GM23338 (cell line): ENCODE results near the gene FAT1. TPM values are rescaled to one million over a fixed set of nuclear protein-coding genes. Genes with fewer than 3 reads are reported as not detected.

Experiments
- ATAC-seq: fragments of 200-7000 bp; cut with Tn5 transposase; 3 replicates; pipeline ENCODE4 v1.9.1; 2020
- DNase-seq: peaks from one replicate; pipeline ENCODE4 v3.0.0-alpha.2; 2015; ENCODE audit warnings: low spot score
- H2AFZ ChIP-seq: fragments of 200-600 bp; sonication (generic); 2 replicates; pipeline ENCODE4 v1.8.0; 2016; ENCODE audit warnings: antibody characterized with exemption, mild to moderate bottlenecking, moderate library complexity
- H3F3A ChIP-seq: fragments of 200-600 bp; sonication (generic); replicated peaks from 2 replicates; pipeline ENCODE4 v1.8.0; 2017; ENCODE audit warnings: antibody characterized with exemption, mixed run types, low read depth
- H3K27ac ChIP-seq: fragments of 200-600 bp; sonication (generic); 2 replicates; pipeline ENCODE4 v1.6.1; 2016; ENCODE audit warnings: low read depth
- H3K27me3 ChIP-seq: fragments of 200-600 bp; sonication (generic); 2 replicates; pipeline ENCODE4 v1.8.0; 2016; ENCODE audit warnings: mild to moderate bottlenecking, mixed run types, moderate library complexity; ENCODE audit not compliant: insufficient read depth
- H3K36me3 ChIP-seq: fragments of 200-600 bp; sonication (generic); 2 replicates; pipeline ENCODE4 v1.8.0; 2016; ENCODE audit warnings: mild to moderate bottlenecking; ENCODE audit not compliant: insufficient read depth
- H3K4me1 ChIP-seq: fragments of 200-600 bp; sonication (generic); 2 replicates; pipeline ENCODE4 v1.8.0; 2016; ENCODE audit warnings: mild to moderate bottlenecking, moderate library complexity; ENCODE audit not compliant: insufficient read depth
- H3K4me2 ChIP-seq: fragments of 200-600 bp; sonication (generic); 2 replicates; pipeline ENCODE4 v1.7.1; 2017; ENCODE audit warnings: mixed run types
- H3K4me3 ChIP-seq: fragments of 200-600 bp; sonication (generic); 2 replicates; pipeline ENCODE4 v1.6.1; 2016; ENCODE audit warnings: mixed run types
- H3K79me2 ChIP-seq: fragments of 200-600 bp; sonication (generic); replicated peaks from 2 replicates; pipeline ENCODE4 v1.8.0; 2017; ENCODE audit warnings: mild to moderate bottlenecking; ENCODE audit not compliant: insufficient read depth
- H3K9me2 ChIP-seq: fragments of 200-600 bp; sonication (generic); 2 replicates; pipeline ENCODE4 v1.8.0; 2017; ENCODE audit not compliant: insufficient read depth
- H4K20me1 ChIP-seq: fragments of 200-600 bp; sonication (generic); replicated peaks from 2 replicates; pipeline ENCODE4 v1.8.0; 2017; ENCODE audit warnings: mild to moderate bottlenecking; ENCODE audit not compliant: insufficient read depth
- H3K27ac Mint-ChIP-seq: 2 replicates; pipeline ENCODE4 v1.8.0; 2020; ENCODE audit warnings: inconsistent platforms, mild to moderate bottlenecking, moderate library complexity, mixed read lengths
- H3K27me3 Mint-ChIP-seq: 3 replicates; pipeline ENCODE4 v1.8.0; 2022; ENCODE audit warnings: low read depth, mild to moderate bottlenecking, moderate library complexity, mixed read lengths, inconsistent platforms; ENCODE audit not compliant: insufficient read depth, poor library complexity
- H3K36me3 Mint-ChIP-seq: 3 replicates; pipeline ENCODE4 v1.8.0; 2021; ENCODE audit warnings: low read depth, mild to moderate bottlenecking, inconsistent platforms, moderate library complexity, mixed read lengths
- H3K4me1 Mint-ChIP-seq: 3 replicates; pipeline ENCODE4 v1.8.0; 2020; ENCODE audit warnings: mild to moderate bottlenecking, inconsistent platforms, mixed read lengths
- H3K4me3 Mint-ChIP-seq: 3 replicates; pipeline ENCODE4 v1.8.0; 2021; ENCODE audit warnings: moderate library complexity, mild to moderate bottlenecking, inconsistent platforms, mixed read lengths
- H3K9me3 Mint-ChIP-seq: 3 replicates; pipeline ENCODE4 v1.8.0; 2020; ENCODE audit warnings: moderate library complexity, mild to moderate bottlenecking, inconsistent platforms, mixed read lengths
- CREB1 ChIP-seq: fragments of 250-450 bp; sonication (Bioruptor Pico); IDR thresholded peaks from 2 replicates; pipeline ENCODE4 v1.5.0; 2020; ENCODE audit warnings: low read depth, mild to moderate bottlenecking, moderate library complexity
- CTCF ChIP-seq, 2 experiments: fragments of 200-600 bp in 1 of 2; sonication (generic) in 1 of 2; conservative IDR thresholded peaks; 2 replicates each; pipeline versions ENCODE4 v1.5.1 to v1.6.1; 2016 to 2017; ENCODE audit warnings: antibody characterized with exemption in 2 of 2, low read depth in 2 of 2, mild to moderate bottlenecking in 2 of 2, moderate library complexity in 1 of 2
- ETS1 ChIP-seq: IDR thresholded peaks from 2 replicates; pipeline ENCODE4 v1.6.1; 2016; ENCODE audit warnings: antibody characterized with exemption
- EZH2 ChIP-seq: fragments of 200-600 bp; sonication (generic); IDR thresholded peaks from one replicate; pipeline ENCODE4 v1.8.0; 2017; ENCODE audit warnings: antibody characterized with exemption, mild to moderate bottlenecking, low read depth; ENCODE audit not compliant: unreplicated experiment
- EZH2phosphoT487 ChIP-seq: fragments of 200-600 bp; sonication (generic); IDR thresholded peaks from one replicate; pipeline ENCODE4 v1.8.1; 2018; ENCODE audit warnings: antibody characterized with exemption; ENCODE audit not compliant: unreplicated experiment
- JUNB ChIP-seq: IDR thresholded peaks from one replicate; pipeline ENCODE4 v1.6.1; 2016; ENCODE audit warnings: antibody characterized with exemption; ENCODE audit not compliant: unreplicated experiment
- NANOG ChIP-seq: IDR thresholded peaks from 2 replicates; pipeline ENCODE4 v1.6.1; 2016; ENCODE audit warnings: antibody characterized with exemption, borderline replicate concordance
- POLR2AphosphoS5 ChIP-seq: IDR thresholded peaks from 2 replicates; pipeline ENCODE4 v1.6.1; 2016; ENCODE audit warnings: antibody characterized with exemption, low read depth
- REST ChIP-seq: IDR thresholded peaks from one replicate; pipeline ENCODE4 v1.6.1; 2018; ENCODE audit warnings: antibody characterized with exemption; ENCODE audit not compliant: unreplicated experiment
- STAT1 ChIP-seq: IDR thresholded peaks from one replicate; pipeline ENCODE4 v1.6.1; 2016; ENCODE audit warnings: antibody characterized with exemption; ENCODE audit not compliant: unreplicated experiment
- ZNF114 ChIP-seq: fragments of 250-450 bp; sonication (Bioruptor Pico); IDR thresholded peaks from 2 replicates; pipeline ENCODE4 v1.5.0; 2020; ENCODE audit warnings: mild to moderate bottlenecking, moderate library complexity
- ZNF331 ChIP-seq: fragments of 250-450 bp; sonication (Bioruptor Pico); IDR thresholded peaks from 2 replicates; pipeline ENCODE4 v1.5.0; 2020; ENCODE audit warnings: low read depth, mild to moderate bottlenecking, moderate library complexity
- ZNF462 ChIP-seq: fragments of 250-450 bp; sonication (Bioruptor Pico); IDR thresholded peaks from 2 replicates; pipeline ENCODE4 v1.5.0; 2020; ENCODE audit warnings: mild to moderate bottlenecking, moderate library complexity
- polyA plus RNA-seq: library from polyadenylated mRNA; unstranded; fragments of >200 nt; fragmentation: Nextera tagmentation; extraction: Ambion mirVana; gene quantifications from 2 replicates; pipeline ENCODE4 v1.2.1, GENCODE V29; 2016
- total RNA-seq: library from RNA; depleted of rRNA; stranded (reverse); fragments of >200 nt; shearing (Covaris generic); gene quantifications from 2 replicates; pipeline ENCODE4 v1.2.3, GENCODE V29; 2014

Gene FAT1
- total and polyA plus RNA-seq, 2 experiments from 2014 or later, result 37.6 to 137 TPM

- Histone ChIP-seq H3K36me3 (no peaks in the 10 kb centered on the region), H3K27ac (no peak overlapping the region), H3K27me3 (peaks cover 6% of the 10 kb centered on the region), H3K4me1 (no peaks in the 10 kb centered on the region), H3K9me2 (peaks cover 4% of the 10 kb centered on the region; the same call in 1 of the 2 replicates), H3K4me2 (no peak overlapping the region), H4K20me1 (no peaks in the 10 kb centered on the region), H3K79me2 (no peaks in the 10 kb centered on the region), H3K4me3 (no peak overlapping the region), H2AFZ (no peak overlapping the region), H3F3A (no peaks in the 10 kb centered on the region)
- TF ChIP-seq CREB1 (CRISPR knock-in tag), result no peak
- TF ChIP-seq ZNF462 (CRISPR knock-in tag), result no peak
- TF ChIP-seq REST, result no peak
- no peak for TF ChIP-seq CTCF (conservative IDR thresholded peaks at IDR 0.05; ENCODE audit: low read depth in 2 of 2)
- TF ChIP-seq ZNF114, result no peak
- no peak for TF ChIP-seq ETS1
- TF ChIP-seq ZNF331 (CRISPR knock-in tag), result no peak
- TF ChIP-seq EZH2phosphoT487, result no peak
- TF ChIP-seq STAT1, result no peak
- no peak for TF ChIP-seq NANOG
- no peak for TF ChIP-seq POLR2AphosphoS5
- TF ChIP-seq JUNB, result no peak
- TF ChIP-seq EZH2, result no peak
- H3K4me1 Mint-ChIP-seq, result peaks cover 2% of the 10 kb centered on the region; the same call in 1 of the 3 replicates
- DNase-seq, result no peak
- no peak overlapping the region for H3K4me3 Mint-ChIP-seq
- no peaks in the 10 kb centered on the region for H3K9me3 Mint-ChIP-seq
- H3K27me3 Mint-ChIP-seq, result peaks cover 2% of the 10 kb centered on the region
- H3K27ac Mint-ChIP-seq, result no peak overlapping the region
- no peaks in the 10 kb centered on the region for H3K36me3 Mint-ChIP-seq
- ATAC-seq, result no peak
Observed at GRCh38 chr4:186560647-186561046, 163.0 kb downstream of the FAT1 start.
